Testis (tissue), 2 donors: ENCODE measurements around the gene STX1A.

Source experiments
- POLR2A ChIP-seq: fragments of 450-650 bp; IDR thresholded peaks from one replicate; pipeline ENCODE4 v1.6.1; 2017; ENCODE audit warnings: antibody characterized with exemption, mild to moderate bottlenecking, moderate library complexity
- TF ChIP-seq, protein P1 (sequence below), 3 experiments: fragments of 450-650 bp in 2 of 3; fragments of 200-600 bp in 1 of 3; sonication (generic) in 1 of 3; IDR thresholded peaks; one replicate each; pipeline ENCODE4 v1.5.1; 2016 to 2019; ENCODE audit warnings: antibody characterized with exemption in 3 of 3, mild to moderate bottlenecking in 2 of 3, moderate library complexity in 1 of 3

DNA sequence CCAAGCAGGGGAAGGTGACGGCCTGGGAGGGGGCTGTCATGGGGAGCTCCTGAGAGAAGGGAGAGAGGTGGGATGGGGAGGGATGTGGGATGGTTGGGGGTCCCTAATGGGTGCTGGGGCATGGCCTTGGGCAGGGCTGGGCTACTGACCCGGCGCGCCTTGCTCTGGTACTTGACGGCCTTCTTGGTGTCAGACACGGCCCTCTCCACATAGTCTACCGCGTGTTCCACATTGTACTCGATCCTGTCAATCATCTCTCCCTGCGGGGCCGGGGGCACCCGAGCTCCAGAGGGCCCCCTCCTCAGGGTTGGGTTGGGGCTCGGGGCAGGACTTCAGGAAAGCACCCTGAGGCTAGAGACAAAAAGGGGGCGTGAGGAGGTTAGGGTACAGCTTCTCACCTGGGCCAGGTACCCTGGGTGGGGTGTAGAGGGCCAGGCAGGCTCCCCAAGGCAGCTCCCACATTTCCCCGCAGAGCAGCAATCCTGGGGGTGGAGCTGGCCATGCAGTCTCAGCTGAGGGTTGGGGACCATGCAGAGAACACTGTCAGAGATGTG is 18.8 kb downstream of the STX1A start:
- TF ChIP-seq, protein P1, sequence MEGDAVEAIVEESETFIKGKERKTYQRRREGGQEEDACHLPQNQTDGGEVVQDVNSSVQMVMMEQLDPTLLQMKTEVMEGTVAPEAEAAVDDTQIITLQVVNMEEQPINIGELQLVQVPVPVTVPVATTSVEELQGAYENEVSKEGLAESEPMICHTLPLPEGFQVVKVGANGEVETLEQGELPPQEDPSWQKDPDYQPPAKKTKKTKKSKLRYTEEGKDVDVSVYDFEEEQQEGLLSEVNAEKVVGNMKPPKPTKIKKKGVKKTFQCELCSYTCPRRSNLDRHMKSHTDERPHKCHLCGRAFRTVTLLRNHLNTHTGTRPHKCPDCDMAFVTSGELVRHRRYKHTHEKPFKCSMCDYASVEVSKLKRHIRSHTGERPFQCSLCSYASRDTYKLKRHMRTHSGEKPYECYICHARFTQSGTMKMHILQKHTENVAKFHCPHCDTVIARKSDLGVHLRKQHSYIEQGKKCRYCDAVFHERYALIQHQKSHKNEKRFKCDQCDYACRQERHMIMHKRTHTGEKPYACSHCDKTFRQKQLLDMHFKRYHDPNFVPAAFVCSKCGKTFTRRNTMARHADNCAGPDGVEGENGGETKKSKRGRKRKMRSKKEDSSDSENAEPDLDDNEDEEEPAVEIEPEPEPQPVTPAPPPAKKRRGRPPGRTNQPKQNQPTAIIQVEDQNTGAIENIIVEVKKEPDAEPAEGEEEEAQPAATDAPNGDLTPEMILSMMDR (IDR thresholded peaks at IDR 0.05) = no peak
- no peak for TF ChIP-seq POLR2A
